ENCODE data around the gene TSHR. TPM values are rescaled to one million over a fixed set of nuclear protein-coding genes. Genes with fewer than 3 reads are reported as not detected.
"Not testable (repeated sequence)": the region's sequence is repeated elsewhere in the genome, so short reads cannot be mapped to it uniquely, and the experiment has no call there.

TSHR gene
- total RNA-seq, 1 donor from 2014 or later = not detected

- DNase-seq (ENCODE audit: low read depth in 2 of 2) = no peak
Measured at GRCh38 chr14:81067156-81067555, 111.7 kb downstream of the TSHR start.

- no peak for DNase-seq (ENCODE audit: low read depth in 2 of 2)
Measured at GRCh38 chr14:81068176-81068782, 112.9 kb downstream of the TSHR start.

- no peak for DNase-seq (ENCODE audit: low read depth in 2 of 2)
Measured at GRCh38 chr14:81070511-81070910, 115.1 kb downstream of the TSHR start.

- DNase-seq (ENCODE audit: low read depth in 2 of 2) = no peak
Measured at GRCh38 chr14:81085596-81085995, 130.2 kb downstream of the TSHR start.

GRCh38 chr14:81087230-81087629, 131.8 kb downstream of the TSHR start:
- DNase-seq (ENCODE audit: low read depth in 2 of 2) = no peak

- no peak for DNase-seq (ENCODE audit: low read depth in 2 of 2)
Measured at GRCh38 chr14:81091139-81091538, 135.7 kb downstream of the TSHR start.

- DNase-seq (ENCODE audit: low read depth in 2 of 2) = no peak
Measured at GRCh38 chr14:81091660-81092059, 136.2 kb downstream of the TSHR start.

GRCh38 chr14:81093651-81094050, 138.2 kb downstream of the TSHR start:
- no peak for DNase-seq (ENCODE audit: low read depth in 2 of 2)

GRCh38 chr14:81095539-81095938, 140.1 kb downstream of the TSHR start:
- no peak for DNase-seq (ENCODE audit: low read depth in 2 of 2)

- no peak for DNase-seq (ENCODE audit: low read depth in 2 of 2)
Measured at GRCh38 chr14:81096656-81097055, 141.2 kb downstream of the TSHR start.

GRCh38 chr14:81102217-81102616, 146.8 kb downstream of the TSHR start:
- no peak for DNase-seq (ENCODE audit: low read depth in 2 of 2)

- DNase-seq (ENCODE audit: low read depth in 2 of 2) = no peak
Measured at GRCh38 chr14:81103443-81103842, 148.0 kb downstream of the TSHR start.

GRCh38 chr14:81105378-81105777, 150.0 kb downstream of the TSHR start:
- DNase-seq (ENCODE audit: low read depth in 2 of 2) = no peak

- no peak for DNase-seq (ENCODE audit: low read depth in 2 of 2)
Measured at GRCh38 chr14:81105961-81106360, 150.5 kb downstream of the TSHR start.

- DNase-seq (ENCODE audit: low read depth in 2 of 2) = no peak
Measured at GRCh38 chr14:81110186-81110585, 154.8 kb downstream of the TSHR start.

- DNase-seq (ENCODE audit: low read depth in 2 of 2) = no peak
Measured at GRCh38 chr14:81113176-81113575, 157.8 kb downstream of the TSHR start.

- not testable (repeated sequence) for DNase-seq (ENCODE audit: low read depth in 2 of 2)
Measured at GRCh38 chr14:81113945-81114820, 158.8 kb downstream of the TSHR start.

- DNase-seq (ENCODE audit: low read depth in 2 of 2) = no peak
Measured at GRCh38 chr14:81120501-81120900, 165.1 kb downstream of the TSHR start.

GRCh38 chr14:81122326-81122725, 166.9 kb downstream of the TSHR start:
- DNase-seq (ENCODE audit: low read depth in 2 of 2) = no peak

GRCh38 chr14:81123811-81124210, 168.4 kb downstream of the TSHR start:
- DNase-seq (ENCODE audit: low read depth in 2 of 2) = no peak

- no peak for DNase-seq (ENCODE audit: low read depth in 2 of 2)
Measured at GRCh38 chr14:81125536-81125935, 170.1 kb downstream of the TSHR start.

- peak in 1 of 2 donors; percentile 69 for DNase-seq (ENCODE audit: low read depth in 2 of 2)
Measured at GRCh38 chr14:81127785-81128184, 172.4 kb downstream of the TSHR start.

GRCh38 chr14:81129242-81129641, 173.8 kb downstream of the TSHR start:
- DNase-seq (ENCODE audit: low read depth in 2 of 2) = no peak
